ENCODE measurements around the gene EZR.

The EZR gene

GRCh38 chr6:158808442-158808833, 10.7 kb downstream of the EZR start:
- Histone ChIP-seq H3K27me3 (ENCODE audit: insufficient read depth, low read length) (no peaks in the 10 kb centered on the region), H2AFZ (ENCODE audit: low read length) (no peak overlapping the region), H3K9me2 (ENCODE audit: low read depth, low read length) (no peaks in the 10 kb centered on the region), H3K9me3 (ENCODE audit: low read length) (no peaks in the 10 kb centered on the region), H3K4me1 (ENCODE audit: insufficient read depth, low read length, severe bottlenecking) (peaks cover 100% of the 10 kb centered on the region), H3K36me3 (ENCODE audit: insufficient read depth, low read length) (peaks cover 70% of the 10 kb centered on the region; the same call in 1 of the 2 replicates), H3K4me3 (ENCODE audit: low read depth, low read length, poor library complexity, severe bottlenecking) (peak overlapping the region; percentile 49), H3K9ac (ENCODE audit: low read length) (peak overlapping the region; percentile 54), H3F3A (ENCODE audit: insufficient read depth, low read length) (peaks cover 23% of the 10 kb centered on the region), H4K20me1 (ENCODE audit: insufficient read depth, low read length) (no peaks in the 10 kb centered on the region), H3K4me2 (ENCODE audit: low read length) (peak overlapping the region; percentile 98), H3K79me2 (ENCODE audit: insufficient read depth, low read length) (peaks cover 83% of the 10 kb centered on the region), H3K27ac (ENCODE audit: low read depth, low read length, poor library complexity, severe bottlenecking) (peak overlapping the region; percentile 97)
- TF ChIP-seq EZH2 (IDR thresholded peaks at IDR 0.05; ENCODE audit: borderline replicate concordance, low read length) (no peak), CTCF (IDR thresholded peaks at IDR 0.05; ENCODE audit: low read length) (no peak)

- no peaks in the 10 kb centered on the region for H3K9me2 ChIP-seq (ENCODE audit: low read depth, low read length)
- peak overlapping the region; percentile 97 for H3K27ac ChIP-seq (ENCODE audit: low read depth, low read length, poor library complexity, severe bottlenecking)
- peaks cover 99% of the 10 kb centered on the region for H3K4me1 ChIP-seq (ENCODE audit: insufficient read depth, low read length, severe bottlenecking)
- H3K9ac ChIP-seq (ENCODE audit: low read length): peak overlapping the region; percentile 54
- H3K27me3 ChIP-seq (ENCODE audit: insufficient read depth, low read length): no peaks in the 10 kb centered on the region
- H3K4me3 ChIP-seq (ENCODE audit: low read depth, low read length, poor library complexity, severe bottlenecking): peak overlapping the region; percentile 49
- H3F3A ChIP-seq (ENCODE audit: insufficient read depth, low read length): peaks cover 23% of the 10 kb centered on the region
- H3K79me2 ChIP-seq (ENCODE audit: insufficient read depth, low read length): peaks cover 82% of the 10 kb centered on the region
- H3K36me3 ChIP-seq (ENCODE audit: insufficient read depth, low read length): peaks cover 66% of the 10 kb centered on the region; the same call in 1 of the 2 replicates
- no peak overlapping the region for H2AFZ ChIP-seq (ENCODE audit: low read length)
- TF ChIP-seq CTCF (IDR thresholded peaks at IDR 0.05; ENCODE audit: low read length): no peak
- TF ChIP-seq EZH2 (IDR thresholded peaks at IDR 0.05; ENCODE audit: borderline replicate concordance, low read length): no peak
- no peaks in the 10 kb centered on the region for H4K20me1 ChIP-seq (ENCODE audit: insufficient read depth, low read length)
- H3K4me2 ChIP-seq (ENCODE audit: low read length): peak overlapping the region; percentile 98
- H3K9me3 ChIP-seq (ENCODE audit: low read length): no peaks in the 10 kb centered on the region
Measured at GRCh38 chr6:158807515-158808441, 11.4 kb downstream of the EZR start.

GRCh38 chr6:158805698-158806377, 13.3 kb downstream of the EZR start:
- Histone ChIP-seq H3K9ac (ENCODE audit: low read length) (peak overlapping the region; percentile 54), H3K79me2 (ENCODE audit: insufficient read depth, low read length) (peaks cover 82% of the 10 kb centered on the region), H3K9me2 (ENCODE audit: low read depth, low read length) (no peaks in the 10 kb centered on the region), H2AFZ (ENCODE audit: low read length) (no peak overlapping the region), H3K36me3 (ENCODE audit: insufficient read depth, low read length) (peaks cover 67% of the 10 kb centered on the region; the same call in 1 of the 2 replicates), H3K9me3 (ENCODE audit: low read length) (no peaks in the 10 kb centered on the region), H3K4me2 (ENCODE audit: low read length) (peak overlapping the region; percentile 98), H3K27me3 (ENCODE audit: insufficient read depth, low read length) (no peaks in the 10 kb centered on the region), H3K4me1 (ENCODE audit: insufficient read depth, low read length, severe bottlenecking) (peaks cover 99% of the 10 kb centered on the region), H3K4me3 (ENCODE audit: low read depth, low read length, poor library complexity, severe bottlenecking) (peak overlapping the region; percentile 49), H3F3A (ENCODE audit: insufficient read depth, low read length) (peaks cover 23% of the 10 kb centered on the region), H4K20me1 (ENCODE audit: insufficient read depth, low read length) (no peaks in the 10 kb centered on the region), H3K27ac (ENCODE audit: low read depth, low read length, poor library complexity, severe bottlenecking) (peak overlapping the region; percentile 97)
- TF ChIP-seq CTCF (IDR thresholded peaks at IDR 0.05; ENCODE audit: low read length) (no peak), EZH2 (IDR thresholded peaks at IDR 0.05; ENCODE audit: borderline replicate concordance, low read length) (no peak)
